Measurements from ENCODE around the gene PJA2.

GRCh38 chr5:109359642-109360041 lies 50.1 kb downstream of the PJA2 start:
- TF ChIP-seq POLR2AphosphoS5 (IDR thresholded peaks at IDR 0.05; ENCODE audit: low read depth, low read length) (no peak), POLR2A (IDR thresholded peaks at IDR 0.05; ENCODE audit: low read depth, low read length) (no peak)

All from GM12892 (cell line).